ENCODE data around the gene NSA2.
A peak's percentile ranks its signal among the peaks of the same experiment; 100 is the strongest.

Gene NSA2

DNA sequence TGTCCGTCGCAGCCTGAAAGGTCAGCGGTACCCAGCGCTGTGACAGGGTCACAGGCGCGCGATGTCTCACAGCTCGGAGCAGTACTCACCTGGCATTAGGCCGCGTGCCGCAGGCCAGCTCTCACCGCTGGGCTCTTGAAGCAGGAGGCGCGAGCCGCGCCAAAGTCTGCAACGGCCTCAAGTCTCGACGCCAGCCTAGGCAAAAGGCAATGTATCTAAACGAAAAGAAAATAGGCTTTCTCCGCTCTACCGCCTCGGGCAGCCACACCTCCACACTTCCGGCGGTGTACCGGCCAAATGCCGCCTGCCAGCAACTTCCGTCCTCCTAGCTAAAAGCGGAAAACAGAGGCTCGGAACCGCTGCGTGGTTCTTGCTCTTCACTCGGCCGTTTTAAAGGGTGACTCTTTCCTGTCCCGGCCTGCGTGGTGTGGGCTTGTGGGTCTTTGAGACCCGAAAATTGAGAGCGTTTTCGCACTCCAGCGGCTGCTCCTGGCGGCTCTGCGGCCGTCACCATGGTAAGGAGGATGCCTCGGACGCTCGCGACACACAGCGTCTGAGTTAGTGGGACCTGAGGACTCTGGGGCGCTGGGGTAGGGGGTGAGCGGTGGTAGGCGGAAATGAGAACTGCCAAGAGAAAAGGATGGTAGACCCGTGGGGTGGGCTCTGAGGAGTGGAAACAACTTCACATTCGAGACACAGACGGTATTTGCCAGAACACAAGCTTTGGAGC is at the start of gene NSA2, which contains the start of gene GFM2:
Gene NSA2 (plus strand): TSS at position 401 of the 730 bp plus-strand sequence. CDS start 112 bp downstream, at position 513.
Gene GFM2 (minus strand): TSS at position 269 of the 730 bp plus-strand sequence. CDS start 3,375 bp downstream, outside the sequence.
- TF ChIP-seq, protein P1, sequence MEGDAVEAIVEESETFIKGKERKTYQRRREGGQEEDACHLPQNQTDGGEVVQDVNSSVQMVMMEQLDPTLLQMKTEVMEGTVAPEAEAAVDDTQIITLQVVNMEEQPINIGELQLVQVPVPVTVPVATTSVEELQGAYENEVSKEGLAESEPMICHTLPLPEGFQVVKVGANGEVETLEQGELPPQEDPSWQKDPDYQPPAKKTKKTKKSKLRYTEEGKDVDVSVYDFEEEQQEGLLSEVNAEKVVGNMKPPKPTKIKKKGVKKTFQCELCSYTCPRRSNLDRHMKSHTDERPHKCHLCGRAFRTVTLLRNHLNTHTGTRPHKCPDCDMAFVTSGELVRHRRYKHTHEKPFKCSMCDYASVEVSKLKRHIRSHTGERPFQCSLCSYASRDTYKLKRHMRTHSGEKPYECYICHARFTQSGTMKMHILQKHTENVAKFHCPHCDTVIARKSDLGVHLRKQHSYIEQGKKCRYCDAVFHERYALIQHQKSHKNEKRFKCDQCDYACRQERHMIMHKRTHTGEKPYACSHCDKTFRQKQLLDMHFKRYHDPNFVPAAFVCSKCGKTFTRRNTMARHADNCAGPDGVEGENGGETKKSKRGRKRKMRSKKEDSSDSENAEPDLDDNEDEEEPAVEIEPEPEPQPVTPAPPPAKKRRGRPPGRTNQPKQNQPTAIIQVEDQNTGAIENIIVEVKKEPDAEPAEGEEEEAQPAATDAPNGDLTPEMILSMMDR (IDR thresholded peaks at IDR 0.05; ENCODE audit: insufficient read depth, low read length, poor library complexity, severe bottlenecking): no peak
- peak; percentile 89 for DNase-seq (ENCODE audit: extremely low read depth, insufficient read length)
- peaks cover 2% of the 10 kb centered on the region for H3K36me3 ChIP-seq (ENCODE audit: control insufficient read depth, insufficient read depth, low read length)

DNA sequence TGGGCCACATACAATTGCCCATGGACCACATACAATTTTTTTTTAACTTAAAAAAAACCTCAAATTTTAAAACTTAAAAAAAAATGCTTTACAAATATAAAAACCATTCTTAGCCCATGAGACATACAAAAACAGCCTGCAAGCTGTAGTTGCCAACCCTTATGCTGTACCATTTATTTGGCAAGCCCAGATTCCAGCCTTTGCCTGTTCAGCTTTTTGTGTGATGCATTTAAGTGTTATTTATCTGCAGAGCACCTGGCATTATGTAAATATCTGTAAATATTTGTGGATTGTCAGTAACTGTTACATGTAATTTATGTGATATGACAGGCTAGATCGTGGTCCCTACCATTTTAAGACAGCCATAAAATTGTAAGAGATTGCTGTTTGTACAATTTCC is 49.5 kb upstream of the NSA2 start:
- no peak for DNase-seq (ENCODE audit: extremely low read depth, insufficient read length)
- Histone ChIP-seq H3K36me3 (ENCODE audit: control insufficient read depth, insufficient read depth, low read length) (peaks cover 3% of the 10 kb centered on the region), H3K4me3 (replicated peaks; ENCODE audit: low read depth, low read length) (no peak overlapping the region), H3K27me3 (replicated peaks; ENCODE audit: control insufficient read depth, insufficient read depth, low read length) (no peaks in the 10 kb centered on the region)
- TF ChIP-seq, protein P1 (IDR thresholded peaks at IDR 0.05; ENCODE audit: insufficient read depth, low read length, poor library complexity, severe bottlenecking): no peak

More for the DNA sequence above, at the start of gene NSA2, which contains the start of gene GFM2:
- Histone ChIP-seq H3K27me3 (replicated peaks; ENCODE audit: control insufficient read depth, insufficient read depth, low read length) (no peaks in the 10 kb centered on the region), H3K4me3 (replicated peaks; ENCODE audit: low read depth, low read length) (peak within 1 kb of the TSS; percentile 91)

DNA sequence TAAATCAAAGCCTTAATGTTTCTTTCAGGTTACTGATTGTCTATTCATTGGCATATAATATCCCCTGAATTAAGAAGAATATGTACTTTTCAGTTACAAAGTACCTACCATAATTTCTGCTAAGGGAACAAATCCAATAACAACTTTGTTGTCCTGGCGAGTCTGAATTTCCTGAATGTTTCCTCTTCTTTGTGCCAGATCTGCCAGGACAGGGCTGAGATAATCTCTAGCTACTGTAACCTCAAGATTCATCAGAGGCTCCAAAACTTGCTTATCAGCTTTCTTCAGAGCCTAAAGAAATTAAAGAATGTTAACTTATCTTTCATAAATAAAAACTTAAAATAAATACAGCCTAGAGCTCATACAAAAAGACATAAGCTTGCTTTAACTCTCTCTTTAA is 44.8 kb upstream of the NSA2 start:
- TF ChIP-seq, protein P1 (IDR thresholded peaks at IDR 0.05; ENCODE audit: insufficient read depth, low read length, poor library complexity, severe bottlenecking): no peak
- Histone ChIP-seq H3K27me3 (replicated peaks; ENCODE audit: control insufficient read depth, insufficient read depth, low read length) (no peaks in the 10 kb centered on the region), H3K36me3 (ENCODE audit: control insufficient read depth, insufficient read depth, low read length) (peaks cover 3% of the 10 kb centered on the region), H3K4me3 (replicated peaks; ENCODE audit: low read depth, low read length) (no peak overlapping the region)
- no peak for DNase-seq (ENCODE audit: extremely low read depth, insufficient read length)

DNA sequence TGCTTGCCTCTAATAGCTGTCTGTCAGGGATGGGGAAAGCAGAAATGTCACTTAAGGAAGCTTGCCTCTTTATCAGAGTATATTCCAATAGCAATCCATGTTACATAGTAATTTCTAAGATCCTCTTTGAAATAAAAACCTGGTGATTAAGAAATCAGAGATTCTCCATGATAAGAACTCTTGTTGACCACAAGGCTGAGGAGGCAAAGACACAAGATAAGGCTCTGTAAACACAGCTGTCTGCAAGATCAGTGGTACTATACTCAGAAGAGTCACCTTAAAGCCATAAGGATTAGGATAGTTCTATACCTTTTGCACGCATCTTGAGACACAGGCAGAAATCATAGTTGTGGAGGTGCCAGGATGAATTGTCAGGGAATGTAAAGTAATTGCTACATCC is 41.7 kb upstream of the NSA2 start:
- TF ChIP-seq, protein P1 (IDR thresholded peaks at IDR 0.05; ENCODE audit: insufficient read depth, low read length, poor library complexity, severe bottlenecking): no peak
- Histone ChIP-seq H3K36me3 (ENCODE audit: control insufficient read depth, insufficient read depth, low read length) (peaks cover 3% of the 10 kb centered on the region), H3K4me3 (replicated peaks; ENCODE audit: low read depth, low read length) (no peak overlapping the region), H3K27me3 (replicated peaks; ENCODE audit: control insufficient read depth, insufficient read depth, low read length) (no peaks in the 10 kb centered on the region)
- DNase-seq (ENCODE audit: extremely low read depth, insufficient read length): no peak

DNA sequence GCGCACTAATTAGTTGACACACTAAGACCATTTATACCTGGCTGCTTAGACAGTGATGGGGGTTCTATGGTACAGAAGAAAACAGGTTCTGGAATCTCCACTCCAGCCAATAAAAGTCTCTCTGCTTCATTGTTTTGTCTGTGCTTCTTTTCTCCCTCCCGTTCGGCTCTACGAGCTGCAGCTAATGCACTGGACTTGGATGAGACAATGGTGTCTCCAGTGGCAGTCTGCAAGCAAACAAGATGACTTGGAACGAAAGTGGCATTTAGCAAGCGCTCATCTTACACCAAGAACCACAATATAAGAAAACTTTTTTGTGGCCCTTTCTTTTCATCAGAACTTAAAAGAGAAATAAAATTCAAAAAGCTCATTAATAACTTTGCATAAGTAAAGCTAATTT is 30.3 kb upstream of the NSA2 start:
- no peak for DNase-seq (ENCODE audit: extremely low read depth, insufficient read length)
- Histone ChIP-seq H3K4me3 (replicated peaks; ENCODE audit: low read depth, low read length) (no peak overlapping the region), H3K36me3 (ENCODE audit: control insufficient read depth, insufficient read depth, low read length) (peaks cover 1% of the 10 kb centered on the region), H3K27me3 (replicated peaks; ENCODE audit: control insufficient read depth, insufficient read depth, low read length) (no peaks in the 10 kb centered on the region)
- TF ChIP-seq, protein P1 (IDR thresholded peaks at IDR 0.05; ENCODE audit: insufficient read depth, low read length, poor library complexity, severe bottlenecking): no peak
